Diencephalon (tissue), 1 donor: ENCODE results near the gene ARSG. TPM values are rescaled to one million over a fixed set of nuclear protein-coding genes. Genes with fewer than 3 reads are reported as not detected.

Experiments used
- small RNA-seq: library from RNA; depleted of rRNA; stranded (forward); fragments of <200 nt; gene quantifications from one replicate; pipeline ENCODE3, GENCODE V24; 2014
- total RNA-seq: library from RNA; depleted of rRNA; stranded (reverse); fragments of >200 nt; gene quantifications from one replicate; pipeline ENCODE4 v1.2.3, GENCODE V29; 2014

The ARSG gene
- 15.0 TPM for total RNA-seq

DNA sequence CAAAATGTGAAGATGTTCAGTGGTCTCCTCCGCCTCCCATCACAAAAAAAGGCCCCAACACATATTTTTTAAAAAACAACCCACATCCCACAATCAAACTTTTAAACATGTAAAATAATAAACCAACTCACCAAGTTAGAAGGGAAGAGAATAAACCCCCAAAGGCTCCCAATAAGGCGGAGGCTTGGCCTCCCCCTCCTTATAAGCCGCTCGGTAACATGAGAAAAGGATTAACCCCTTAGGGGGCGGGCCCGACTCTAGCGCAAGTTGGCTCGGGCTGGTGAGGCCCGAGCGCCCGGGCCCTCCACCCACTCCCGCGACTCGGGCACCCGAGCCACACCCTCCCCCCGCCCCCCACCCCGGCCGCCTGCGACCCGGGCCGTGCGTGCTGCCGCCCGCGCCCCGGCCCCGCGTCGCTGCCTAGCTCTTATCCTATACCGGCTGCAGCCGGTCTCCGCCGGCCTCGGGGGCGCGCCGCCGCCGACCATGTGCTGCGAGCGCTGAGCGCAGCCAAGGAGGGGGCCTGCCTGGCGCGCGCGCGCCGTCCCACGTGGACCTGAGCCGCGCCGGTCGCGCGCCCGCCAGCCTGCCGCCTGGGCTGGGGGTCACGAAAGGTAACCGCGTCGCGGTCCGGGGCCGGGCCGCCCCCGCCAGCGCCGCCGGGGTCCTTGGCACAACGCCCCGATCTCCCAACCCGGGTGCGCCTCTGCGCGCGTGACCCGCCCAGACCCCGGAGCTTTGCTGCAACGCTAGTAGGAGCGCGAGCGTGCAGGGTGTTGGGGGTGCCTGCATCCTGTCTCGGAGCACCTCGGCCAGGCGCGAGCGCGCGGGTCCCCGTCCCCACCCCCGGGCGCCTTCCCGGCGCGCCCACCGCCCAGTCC lies at the start of gene ARSG, which contains the start of gene SLC16A6:
Gene ARSG (plus strand): TSS at position 541 of the 881 bp plus-strand sequence. CDS start 15,999 bp downstream, outside the sequence.
Gene SLC16A6 (minus strand): TSS at position 173 of the 881 bp plus-strand sequence. CDS start 12,807 bp downstream, outside the sequence.

DNA sequence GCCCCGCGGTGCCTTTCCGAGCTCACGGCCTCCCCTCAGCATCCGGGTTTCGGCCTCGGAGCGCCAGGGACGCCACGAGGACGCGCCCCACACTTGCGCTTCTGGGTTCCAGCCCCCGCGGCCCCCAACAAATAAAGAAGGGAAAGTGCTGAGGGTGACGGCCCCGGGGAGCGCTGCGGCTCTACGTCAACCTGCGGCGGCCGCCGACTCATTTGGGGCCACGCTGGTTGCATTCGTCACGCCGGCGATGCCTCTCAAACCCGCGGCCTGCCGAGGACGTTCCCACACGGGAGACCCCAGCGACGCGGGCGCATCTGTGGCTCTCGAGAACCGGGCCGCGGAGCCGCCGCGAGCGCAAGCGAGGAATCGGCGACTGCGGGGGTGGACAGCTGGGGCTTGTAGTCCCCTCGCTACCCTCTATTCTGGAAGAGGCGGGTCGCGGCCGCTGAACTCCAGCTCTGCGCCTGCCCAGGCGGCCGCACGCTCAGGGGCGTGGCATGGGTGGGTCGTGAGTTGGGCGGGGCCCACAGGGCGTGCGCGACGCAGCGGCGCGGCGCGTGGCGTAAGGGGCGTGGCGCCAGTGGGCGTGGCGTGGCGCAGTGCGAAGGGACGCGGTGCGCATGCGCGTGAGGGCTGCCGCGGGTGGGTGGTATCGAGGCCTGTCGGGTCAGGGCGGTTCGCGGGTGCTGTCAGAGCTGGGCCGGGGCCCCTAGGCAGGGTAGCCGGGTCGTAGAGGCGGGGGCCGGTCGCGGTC lies 43.7 kb upstream of the ARSG start, which contains the start of gene AMZ2:
Gene AMZ2 (plus strand): TSS at position 599 of the 754 bp plus-strand sequence. CDS start 2,145 bp downstream, outside the sequence.

DNA sequence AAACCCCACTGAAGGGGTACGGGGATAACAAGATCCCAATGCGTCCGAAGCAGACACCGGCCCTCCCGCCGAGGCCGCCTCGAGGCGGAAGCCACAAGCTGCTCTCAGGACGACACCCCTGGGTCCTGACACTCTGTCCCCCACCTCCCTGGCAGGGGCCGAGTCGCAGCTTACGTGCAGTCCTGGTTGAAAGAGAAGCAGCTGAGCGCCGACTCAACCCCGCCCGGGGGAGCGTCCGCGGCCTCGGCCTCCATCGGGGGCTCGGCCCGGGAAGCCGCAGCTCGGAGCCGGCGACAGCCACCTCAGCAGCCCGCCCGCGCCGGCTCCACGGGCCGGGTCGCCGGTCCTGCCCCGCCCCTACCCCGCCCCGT lies 165.9 kb downstream of the ARSG start, which contains the start of gene WIPI1:
Gene WIPI1 (minus strand): TSS at position 329 of the 371 bp plus-strand sequence. CDS start 75 bp downstream, at position 254.

Small RNAs within 50 kb of the gene (small RNA-seq; reads per million reads assigned to genes)
- not detected for gene MIR635

Other genes starting within 250 kb of the ARSG start
- 81.0 TPM for gene AMZ2, start 43.5 kb upstream of the ARSG start, total RNA-seq
- gene SLC16A6, start 368 bp upstream of the ARSG start, total RNA-seq: 3.5 TPM
- gene WIPI1, start 166.0 kb downstream of the ARSG start, total RNA-seq: 8.8 TPM
- gene PRKAR1A, start 220.9 kb downstream of the ARSG start, total RNA-seq: 457 TPM